ENCODE measurements around the gene AIDA. TPM values are rescaled to one million over a fixed set of nuclear protein-coding genes. Genes with fewer than 3 reads are reported as not detected.
A peak's percentile ranks its signal among the peaks of the same experiment; 100 is the strongest.
"Not testable (repeated sequence)": the region's sequence is repeated elsewhere in the genome, so short reads cannot be mapped to it uniquely, and the experiment has no call there.

The AIDA gene
- total RNA-seq, 1 donor from 2014 or later: 109 TPM

GRCh38 chr1:222713091-222713961, 1.0 kb upstream of the AIDA start:
- DNase-seq (ENCODE audit: low spot score): peak; percentile 95

DNA sequence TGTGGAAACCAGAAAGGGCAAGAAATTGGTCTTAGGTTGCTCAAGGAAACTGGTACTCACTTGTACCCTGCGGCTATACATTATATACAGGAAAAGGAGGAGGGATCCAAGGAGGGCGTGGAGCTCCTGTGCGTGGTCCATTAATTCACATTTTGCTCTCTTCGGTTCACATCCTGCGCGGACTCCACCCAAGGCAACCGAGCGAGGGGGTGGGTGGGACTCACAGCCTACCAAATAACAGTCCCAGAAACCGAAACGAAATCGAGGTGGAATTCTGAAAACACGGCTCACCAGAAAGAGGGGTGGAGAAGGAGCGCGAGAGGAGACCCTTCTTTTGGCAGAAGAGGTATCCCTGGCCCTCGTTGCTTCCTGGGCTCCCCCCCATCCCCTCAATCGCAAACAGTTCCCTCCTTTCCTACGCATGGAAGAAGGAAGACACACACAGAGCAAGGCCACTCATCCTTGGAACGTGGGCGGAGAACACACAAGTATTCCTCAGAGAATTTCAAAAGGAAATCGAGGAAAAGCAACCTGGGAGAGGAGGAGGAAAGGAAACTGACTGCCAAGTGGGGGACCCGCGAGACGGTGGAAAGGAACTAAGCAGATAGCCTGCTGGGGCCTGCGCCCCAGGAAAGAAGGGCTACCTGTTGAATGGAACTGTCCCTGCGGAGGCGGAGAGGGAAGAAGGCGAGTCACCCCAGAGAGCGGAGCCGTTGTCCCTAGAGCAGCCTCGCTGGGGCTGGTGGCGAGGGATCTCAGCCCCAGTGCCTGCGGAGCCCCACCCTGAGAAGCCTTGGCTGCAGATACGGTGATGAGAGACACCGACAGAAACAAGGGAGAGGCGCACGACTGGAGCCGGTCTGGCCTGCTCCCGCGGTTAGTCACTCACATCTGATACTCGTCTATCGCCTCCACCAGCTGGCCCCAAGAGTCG, 705 bp downstream of the AIDA start:
- no peak for DNase-seq (ENCODE audit: low spot score)

DNA sequence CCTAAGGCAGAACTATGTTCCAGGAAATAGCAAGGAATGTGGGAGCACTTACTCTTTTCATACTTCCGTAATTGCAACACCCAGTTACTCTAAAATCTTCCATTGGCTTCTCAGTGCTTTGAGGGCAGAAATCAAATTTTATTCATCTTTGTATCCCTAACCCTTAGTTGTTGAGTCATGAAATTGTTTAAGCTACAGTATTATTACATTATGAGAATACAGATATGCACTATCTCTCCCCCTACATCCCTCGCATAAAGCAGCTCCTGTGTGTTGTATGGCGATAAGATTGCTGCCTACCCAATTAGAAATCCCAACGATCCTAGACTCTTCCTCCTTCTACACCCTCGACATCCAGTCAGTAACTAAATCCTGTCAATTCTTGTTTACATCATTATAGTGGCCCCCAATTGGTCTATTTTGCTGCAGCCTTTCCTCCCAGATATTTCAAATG, 2.6 kb downstream of the AIDA start:
- DNase-seq (ENCODE audit: low spot score): no peak

DNA sequence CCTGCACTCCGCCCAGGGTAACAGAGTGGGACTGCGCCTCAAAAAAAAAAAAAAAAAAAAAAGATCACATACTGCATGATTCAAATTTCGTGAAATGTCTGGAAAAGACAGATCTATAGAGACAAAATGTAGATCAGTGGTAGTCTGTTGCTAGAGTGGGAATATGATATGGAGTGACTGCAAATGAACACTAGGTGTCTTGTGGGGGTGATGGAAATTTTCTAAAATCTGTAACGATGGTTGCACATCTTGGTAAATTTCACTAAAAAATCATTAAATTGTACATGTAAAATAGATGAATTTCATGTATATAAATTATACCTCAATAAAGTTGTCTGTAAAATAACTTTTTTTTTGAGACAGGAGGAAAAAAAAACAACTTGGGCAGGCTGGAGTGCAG, 5.5 kb downstream of the AIDA start:
- DNase-seq (ENCODE audit: low spot score): no peak

- DNase-seq (ENCODE audit: low spot score): no peak
These were observed 8.0 kb downstream of the AIDA start for GRCh38 chr1:222704260-222704659.

DNA sequence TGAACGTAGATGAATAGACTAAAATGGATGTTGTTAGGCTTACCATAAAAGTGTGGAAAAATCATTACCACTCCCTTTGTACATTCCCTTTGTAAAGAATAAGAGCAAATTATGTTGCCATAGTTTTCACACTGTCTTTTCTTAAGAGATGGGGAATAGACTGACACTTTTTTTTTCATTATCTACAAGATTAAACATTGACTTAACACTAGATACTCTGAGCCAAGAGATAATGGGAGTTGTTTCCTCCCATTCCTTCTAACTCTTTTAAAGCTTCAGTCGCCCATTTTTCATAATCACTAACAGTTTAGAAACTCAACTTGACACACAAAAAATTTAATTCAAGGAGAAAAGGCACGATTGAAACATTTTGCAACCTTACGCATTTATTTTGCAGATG, 10.1 kb downstream of the AIDA start:
- no peak for DNase-seq (ENCODE audit: low spot score)

GRCh38 chr1:222697826-222698225, 14.5 kb downstream of the AIDA start:
- no peak for DNase-seq (ENCODE audit: low spot score)

GRCh38 chr1:222697203-222697602, 15.1 kb downstream of the AIDA start:
- DNase-seq (ENCODE audit: low spot score): no peak

- no peak for DNase-seq (ENCODE audit: low spot score)
These were observed 15.6 kb downstream of the AIDA start for GRCh38 chr1:222696741-222697140.

- DNase-seq (ENCODE audit: low spot score): no peak
These were observed 17.4 kb downstream of the AIDA start for GRCh38 chr1:222694927-222695326.

GRCh38 chr1:222691016-222691415, 21.3 kb downstream of the AIDA start:
- no peak for DNase-seq (ENCODE audit: low spot score)

DNA sequence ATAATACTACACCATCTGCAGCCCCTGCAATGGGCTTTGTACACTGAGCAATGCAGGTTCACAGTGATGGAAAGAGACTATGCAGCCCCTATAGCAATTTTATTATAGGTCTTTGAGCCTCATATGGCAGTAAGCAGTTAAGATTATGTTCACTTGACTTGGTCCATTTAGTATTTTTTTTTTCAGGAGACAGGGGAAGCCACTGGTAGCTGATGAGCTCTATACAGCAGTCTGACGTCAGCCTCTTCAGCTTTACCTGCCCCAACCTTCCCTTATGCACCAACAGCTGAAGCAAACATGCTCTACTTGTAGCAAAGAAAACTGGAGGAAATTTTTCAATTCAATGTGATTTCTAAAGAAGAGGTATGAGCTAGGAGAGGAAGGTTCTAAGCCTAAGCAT, 32.2 kb downstream of the AIDA start:
- DNase-seq (ENCODE audit: low spot score): no peak

DNA sequence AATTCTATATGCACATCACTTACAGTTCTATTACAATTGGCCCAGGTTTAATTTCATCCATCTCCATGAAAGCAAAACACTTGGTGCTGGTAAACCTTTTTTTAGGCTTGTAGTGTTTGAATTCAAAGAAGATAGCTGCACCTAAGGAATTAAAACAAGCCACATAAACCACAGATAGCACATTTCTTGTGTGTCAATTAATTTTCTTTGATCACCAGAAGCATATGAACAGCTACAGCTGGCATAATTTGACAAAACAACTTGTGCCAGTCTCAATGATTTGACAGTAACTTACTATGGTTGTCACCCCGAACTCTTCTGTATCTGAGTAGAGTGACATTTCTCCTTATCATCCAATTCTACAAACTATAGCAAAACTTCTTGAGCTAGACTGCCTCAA, 42.2 kb downstream of the AIDA start:
- DNase-seq (ENCODE audit: low spot score): no peak

GRCh38 chr1:222669107-222669506, 43.2 kb downstream of the AIDA start:
- not testable (repeated sequence) for DNase-seq (ENCODE audit: low spot score)

DNA sequence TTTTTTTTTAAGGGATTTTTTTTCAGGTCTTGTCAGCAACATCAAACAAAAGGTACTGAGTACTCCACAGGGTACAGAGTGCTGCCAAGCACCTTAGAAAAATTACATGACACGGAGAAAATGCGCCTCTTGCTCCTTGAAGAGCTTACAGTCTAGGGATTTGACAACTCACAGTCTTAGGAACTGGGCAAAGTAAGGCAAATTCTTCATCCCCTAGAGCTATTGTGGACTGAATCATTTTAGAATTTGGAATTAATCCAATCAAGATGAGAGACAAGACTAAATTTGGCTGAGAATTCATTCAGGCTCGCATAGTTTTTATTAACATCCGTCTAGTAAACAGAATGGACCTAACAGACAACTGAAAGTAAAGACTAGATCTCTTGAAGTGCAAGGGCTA, 44.1 kb downstream of the AIDA start:
- not testable (repeated sequence) for DNase-seq (ENCODE audit: low spot score)

DNA sequence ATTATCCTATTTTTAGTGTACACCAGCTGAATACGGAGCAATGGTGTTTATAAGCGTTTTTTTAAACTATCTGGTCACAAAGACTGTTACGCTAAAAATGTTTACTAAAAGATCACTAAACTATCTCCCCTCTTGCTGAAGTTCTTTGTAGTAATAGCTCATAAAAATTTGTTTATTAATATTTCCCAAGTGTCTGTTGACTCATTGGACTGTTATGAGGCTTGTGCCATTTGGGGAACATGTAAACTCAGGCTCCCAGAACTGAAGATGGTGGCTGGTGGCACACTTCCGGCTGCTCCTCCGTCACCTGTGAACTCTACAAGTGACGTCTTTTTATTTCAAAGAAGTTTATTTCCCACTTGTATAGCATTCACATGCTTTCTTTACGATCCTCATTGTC, 46.3 kb downstream of the AIDA start:
- no peak for DNase-seq (ENCODE audit: low spot score)

DNA sequence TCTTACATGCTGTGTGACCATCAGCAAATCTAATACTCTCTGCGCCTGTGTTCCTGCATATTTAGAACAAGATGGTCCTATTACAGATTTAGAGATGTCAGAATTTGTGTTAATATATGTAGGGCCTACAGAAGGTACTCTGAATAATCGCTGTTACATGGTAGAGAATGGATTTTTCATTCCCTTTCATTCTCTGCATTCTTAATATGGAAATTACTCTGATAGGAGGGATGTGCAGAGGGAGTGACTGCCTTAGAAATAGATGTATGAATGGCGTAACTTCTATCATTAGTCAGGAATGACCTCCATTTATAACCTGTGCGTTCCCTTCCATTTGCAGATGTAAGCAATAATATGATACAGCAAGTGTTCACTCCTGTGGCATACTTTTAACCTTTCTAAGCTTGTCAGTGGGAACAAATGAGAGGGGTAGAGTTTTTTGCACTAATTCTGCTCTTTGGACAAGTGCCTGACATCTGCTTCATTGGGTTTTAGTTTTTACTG, 48.8 kb downstream of the AIDA start:
- no peak for DNase-seq (ENCODE audit: low spot score)

- DNase-seq (ENCODE audit: low spot score): no peak
These were observed 54.4 kb downstream of the AIDA start for GRCh38 chr1:222657899-222658298.

DNA sequence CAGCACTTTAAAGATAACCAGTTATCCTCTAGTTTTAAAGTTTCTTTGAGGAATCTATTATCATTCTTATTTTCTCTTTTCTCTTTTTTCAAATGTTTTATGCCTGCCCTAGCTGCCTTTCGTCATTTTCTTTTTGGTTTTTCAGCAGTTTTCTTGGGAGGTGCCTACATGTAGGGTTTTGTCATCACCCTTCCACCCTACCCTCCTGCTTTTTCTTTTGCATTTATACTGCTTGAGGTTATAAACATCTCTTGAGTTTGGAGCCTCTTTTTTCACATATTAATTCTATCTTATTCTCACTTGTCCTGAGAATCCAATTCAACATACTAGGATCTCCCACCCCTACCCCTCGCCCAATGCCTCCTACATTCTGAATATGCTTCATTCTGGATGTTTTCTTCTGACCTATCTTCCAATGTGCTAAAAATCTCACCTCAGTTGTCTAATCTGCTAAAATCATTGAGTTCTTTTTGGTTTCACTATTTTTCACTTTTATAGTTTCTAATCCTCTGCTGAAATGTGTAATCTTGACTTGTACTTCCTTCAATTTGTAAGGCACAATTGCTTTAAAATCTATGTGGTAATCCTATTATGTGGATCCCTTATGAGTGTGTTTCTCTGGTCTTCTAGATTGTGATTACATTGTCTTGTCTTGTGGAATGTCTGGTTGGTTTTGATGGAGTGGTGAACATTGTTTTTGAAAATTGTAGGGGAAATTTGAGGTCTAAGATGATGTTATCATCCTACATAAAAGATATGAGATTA, 55.7 kb downstream of the AIDA start:
- DNase-seq (ENCODE audit: low spot score): no peak

DNA sequence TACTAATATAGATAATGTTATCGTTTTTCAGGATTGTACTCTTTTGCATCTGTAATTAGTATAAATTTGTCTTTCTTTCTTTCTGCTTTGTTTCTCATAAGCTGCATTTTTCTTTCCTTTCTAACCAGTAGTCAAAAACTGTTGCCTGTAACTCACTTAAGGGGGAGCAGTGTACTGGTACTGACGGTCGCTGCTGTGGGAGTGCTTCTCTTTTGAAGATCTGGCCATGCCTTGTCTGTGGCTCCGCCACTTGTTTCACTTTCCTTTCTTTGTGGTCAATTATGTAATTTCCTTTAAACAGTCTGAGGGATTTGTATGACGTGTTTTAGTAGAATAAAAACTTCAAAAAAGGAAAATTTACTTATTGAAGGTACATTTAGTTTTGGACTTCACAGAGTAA, 57.4 kb downstream of the AIDA start:
- no peak for DNase-seq (ENCODE audit: low spot score)

DNA sequence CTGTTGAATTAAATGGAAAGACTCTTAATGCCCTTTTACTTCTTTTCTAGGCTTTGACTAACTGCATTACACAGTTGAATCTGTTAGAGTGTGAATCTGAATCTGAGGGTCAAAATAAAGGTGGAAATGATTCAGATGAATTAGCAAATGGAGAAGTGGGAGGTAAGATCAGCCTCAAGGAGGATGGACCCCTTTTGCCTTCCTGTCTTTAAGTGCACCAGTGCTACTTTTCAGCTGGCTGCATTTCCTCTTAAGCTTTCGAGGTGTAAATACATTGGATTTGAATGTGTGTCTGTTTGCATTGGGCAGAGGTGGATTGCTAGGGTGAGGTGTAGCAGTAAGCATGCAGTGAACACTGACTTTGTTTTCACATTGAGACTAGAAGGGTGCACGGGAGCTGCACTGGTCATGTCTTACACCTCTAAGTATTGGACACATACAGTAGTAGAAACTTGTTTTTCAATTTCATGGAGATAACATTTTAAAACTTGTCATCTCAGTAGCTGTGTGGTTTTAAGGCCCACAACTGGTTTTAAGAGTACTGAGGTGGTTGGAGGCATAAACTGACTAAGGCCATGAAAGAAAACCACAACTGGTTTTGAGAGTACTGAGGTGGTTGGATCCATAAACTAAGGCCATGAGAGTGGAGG, 59.0 kb downstream of the AIDA start:
- no peak for DNase-seq (ENCODE audit: low spot score)

All from mesenteric fat pad (tissue), 1 donor.